Heart right ventricle (tissue), 16 donors: ENCODE data around the gene TMEM217. TPM values are rescaled to one million over a fixed set of nuclear protein-coding genes. Genes with fewer than 3 reads are reported as not detected.

Experiments
- ATAC-seq, 8 donors: fragments of 200-7000 bp; cut with Tn5 transposase; one replicate each; pipeline ENCODE4 v1.9.1; 2020; ENCODE audit warnings: mild to moderate bottlenecking in 8 of 8, moderate library complexity in 8 of 8, moderate number of reproducible peaks in 1 of 8
- DNase-seq, 2 donors: peaks; one replicate each; pipeline ENCODE4 v3.0.0-alpha.2; 2020
- H3K27ac ChIP-seq, 10 donors: fragments of 200-600 bp; sonication (generic) in 2 of 10; one replicate each; pipeline versions ENCODE4 v1.5.0 to v1.8.0; 2020 to 2022; ENCODE audit warnings: mild to moderate bottlenecking in 3 of 10
- H3K27me3 ChIP-seq, 7 donors: fragments of 200-600 bp; one replicate each; pipeline ENCODE4 v1.8.0; 2021 to 2022; ENCODE audit warnings: mild to moderate bottlenecking in 2 of 7
- H3K36me3 ChIP-seq, 9 donors: fragments of 200-600 bp; sonication (generic) in 1 of 9; one replicate each; pipeline versions ENCODE4 v1.5.0 to v1.8.0; 2020 to 2022; ENCODE audit warnings: mild to moderate bottlenecking in 2 of 9
- H3K4me1 ChIP-seq, 9 donors: fragments of 200-600 bp; sonication (generic) in 1 of 9; one replicate each; pipeline versions ENCODE4 v1.5.0 to v1.8.0; 2020 to 2022; ENCODE audit warnings: mild to moderate bottlenecking in 4 of 9
- H3K4me3 ChIP-seq, 10 donors: fragments of 200-600 bp; sonication (generic) in 2 of 10; one replicate each; pipeline versions ENCODE4 v1.5.0 to v1.8.0; 2020 to 2022; ENCODE audit warnings: mild to moderate bottlenecking in 7 of 10, moderate library complexity in 2 of 10
- H3K9me3 ChIP-seq, 11 donors: fragments of 200-600 bp in 10 of 11; sonication (generic) in 2 of 11; one replicate each; pipeline versions ENCODE4 v1.5.0 to v1.8.0; 2013 to 2022; ENCODE audit warnings: mild to moderate bottlenecking in 2 of 11, control low read depth in 1 of 11, moderate library complexity in 1 of 11
- WGBS, 2 donors: extraction: QIAGEN DNeasy Blood & Tissue Kit; methylation state at CpG; one replicate each; pipeline ENCODE4 v1.1.7; 2013; ENCODE audit warnings: inconsistent platforms in 1 of 2; 5-methylcytosine and 5-hydroxymethylcytosine counted together
- intact Hi-C, 10 donors: fragments of 100-400 bp; cut with DNase I; formaldehyde crosslinking; loops; one replicate each; pipeline versions ENCODE4 v1.11.1 to v1.14.2; 2022
- polyA plus RNA-seq, 2 donors: library from polyadenylated mRNA; stranded (reverse); fragments of 200-250 nt; gene quantifications; one replicate each; pipeline ENCODE4 v1.2.3, GENCODE V29; 2013
- total RNA-seq, 10 donors: library from RNA; stranded (reverse); fragmentation: NEBNext Ultra II Directional in 3 of 10; extraction: Animal tissue kit (Norgen Biotek cat#: 25700) in 3 of 10; gene quantifications; one replicate each; pipeline versions ENCODE4 v1.2.1 to v1.2.4, GENCODE V29; 2021 to 2023
- TF ChIP-seq, protein P1 (sequence below), 9 donors: fragments of 200-600 bp; sonication (generic) in 2 of 9; IDR thresholded peaks; one replicate each; pipeline versions ENCODE4 v1.5.0 to v1.8.0; 2021 to 2022; ENCODE audit warnings: antibody characterized with exemption in 9 of 9, mild to moderate bottlenecking in 5 of 9, moderate library complexity in 1 of 9
- donor health status: Arrhythmogenic right ventricular cardiomyopathy.
- donor health status: ischemic (EF 13 %, LVEDD 7.1; RV severe dilation, severe dysfunction).
- donor health status: healthy with polysubstance abuse.
- donor health status: DM: no; HTN: yes; CAD: no.
- donor health status: DM: no; HTN: no; CAD: no.
- donor health status: ischemic (EF 25% LVEDD 6.9; RV normal size, moderate dysfunction).
- donor health status: ischemic (EF 25% LVEDD 5.7; RV mildly dilated, moderate dysfunction).
- donor health status: healthy.
- donor health status: DM: yes; HTN: yes; CAD: no.
- donor health status: Ischemic cardiomyopathy.
- donor health status: ischemic (EF 35%, LVEDD 5.7; RV mildly dilated, moderate dysfunction).
- donor health status: nonischemic (EF 11% LVEDD 7.7; RV severe dilation, severe dysfunction).
- donor health status: DM: yes; HTN: yes; CAD: no.
- donor health status: PGD.
- donor health status: ischemic (EF 29% LVEDD 5.4; RV normal size, mild dysfunction).
- donor health status: nonischemic (EF 23%, LVEDD 6.1; RV moderate dilation, normal function).

TMEM217 gene
- total and polyA plus RNA-seq, 12 donors = 0.20 to 1.1 (median 0.41) TPM; not detected in 2

GRCh38 chr6:37272834-37273566 is 15.1 kb upstream of the TMEM217 start:
- intact Hi-C loops = no loop called here
- Histone ChIP-seq H3K4me3 (no peak overlapping the region), H3K27me3 (no peaks in the 10 kb centered on the region), H3K27ac (no peak overlapping the region), H3K9me3 (no peaks in the 10 kb centered on the region), H3K36me3 (peaks cover 0 to 56% (median 6%) of the 10 kb centered on the region in 9 donors), H3K4me1 (peaks cover 0 to 19% (median 0%) of the 10 kb centered on the region in 9 donors)
- 82 to 91% methylated on average over 8 of the region's 8 CpGs for WGBS, 2 donors
- ATAC-seq (no peak), DNase-seq (no peak)
- TF ChIP-seq, protein P1, sequence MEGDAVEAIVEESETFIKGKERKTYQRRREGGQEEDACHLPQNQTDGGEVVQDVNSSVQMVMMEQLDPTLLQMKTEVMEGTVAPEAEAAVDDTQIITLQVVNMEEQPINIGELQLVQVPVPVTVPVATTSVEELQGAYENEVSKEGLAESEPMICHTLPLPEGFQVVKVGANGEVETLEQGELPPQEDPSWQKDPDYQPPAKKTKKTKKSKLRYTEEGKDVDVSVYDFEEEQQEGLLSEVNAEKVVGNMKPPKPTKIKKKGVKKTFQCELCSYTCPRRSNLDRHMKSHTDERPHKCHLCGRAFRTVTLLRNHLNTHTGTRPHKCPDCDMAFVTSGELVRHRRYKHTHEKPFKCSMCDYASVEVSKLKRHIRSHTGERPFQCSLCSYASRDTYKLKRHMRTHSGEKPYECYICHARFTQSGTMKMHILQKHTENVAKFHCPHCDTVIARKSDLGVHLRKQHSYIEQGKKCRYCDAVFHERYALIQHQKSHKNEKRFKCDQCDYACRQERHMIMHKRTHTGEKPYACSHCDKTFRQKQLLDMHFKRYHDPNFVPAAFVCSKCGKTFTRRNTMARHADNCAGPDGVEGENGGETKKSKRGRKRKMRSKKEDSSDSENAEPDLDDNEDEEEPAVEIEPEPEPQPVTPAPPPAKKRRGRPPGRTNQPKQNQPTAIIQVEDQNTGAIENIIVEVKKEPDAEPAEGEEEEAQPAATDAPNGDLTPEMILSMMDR (IDR thresholded peaks at IDR 0.05) = no peak

GRCh38 chr6:37269105-37269504 is 11.2 kb upstream of the TMEM217 start:
- H3K4me1 ChIP-seq = peaks cover 0 to 18% (median 0%) of the 10 kb centered on the region in 9 donors
- no peak overlapping the region for H3K4me3 ChIP-seq
- peaks cover 0 to 7% (median 0%) of the 10 kb centered on the region in 11 donors for H3K9me3 ChIP-seq
- TF ChIP-seq, protein P1 (IDR thresholded peaks at IDR 0.05) = no peak
- H3K27me3 ChIP-seq = no peaks in the 10 kb centered on the region
- no peak overlapping the region for H3K27ac ChIP-seq
- ATAC-seq (no peak), DNase-seq (no peak)
- H3K36me3 ChIP-seq = peaks cover 0 to 52% (median 6%) of the 10 kb centered on the region in 9 donors
- intact Hi-C loops = no loop called here
- 79 to 89% methylated on average over 2 of the region's 2 CpGs for WGBS, 2 donors

- WGBS, 2 donors = 90 to 92% methylated on average over 3 of the region's 3 CpGs
- Histone ChIP-seq H3K27ac (no peak overlapping the region), H3K36me3 (peaks cover 0 to 32% (median 6%) of the 10 kb centered on the region in 9 donors), H3K27me3 (no peaks in the 10 kb centered on the region), H3K4me1 (peaks cover 0 to 18% (median 3%) of the 10 kb centered on the region in 9 donors), H3K9me3 (peaks cover 0 to 7% (median 0%) of the 10 kb centered on the region in 11 donors), H3K4me3 (no peak overlapping the region)
- ATAC-seq (no peak), DNase-seq (no peak)
- intact Hi-C loops = no loop called here
- TF ChIP-seq, protein P1 (IDR thresholded peaks at IDR 0.05) = no peak
Measured at GRCh38 chr6:37265860-37266259, 7.9 kb upstream of the TMEM217 start.

GRCh38 chr6:37265001-37265400 is 7.1 kb upstream of the TMEM217 start:
- TF ChIP-seq, protein P1 (IDR thresholded peaks at IDR 0.05) = no peak
- Histone ChIP-seq H3K27me3 (no peaks in the 10 kb centered on the region), H3K4me1 (peaks cover 0 to 25% (median 3%) of the 10 kb centered on the region in 9 donors), H3K27ac (no peak overlapping the region), H3K4me3 (no peak overlapping the region), H3K9me3 (peaks cover 0 to 7% (median 0%) of the 10 kb centered on the region in 11 donors), H3K36me3 (peaks cover 0 to 24% (median 0%) of the 10 kb centered on the region in 9 donors)
- no peak for DNase-seq
- intact Hi-C loops = no loop called here
- ATAC-seq = no peak
- 89 to 91% methylated on average over 2 of the region's 2 CpGs for WGBS, 2 donors
